Chondrocyte (in vitro differentiated cells): ENCODE measurements around the gene UNKL. TPM values are rescaled to one million over a fixed set of nuclear protein-coding genes. Genes with fewer than 3 reads are reported as not detected.
A peak's percentile ranks its signal among the peaks of the same experiment; 100 is the strongest.

ENCODE experiments used
- DNase-seq: peaks from one replicate; pipeline ENCODE4 v3.0.0; 2021; ENCODE audit warnings: mixed read lengths, low spot score
- H3K27ac Mint-ChIP-seq: one replicate; pipeline ENCODE4 v1.8.0; 2021; ENCODE audit warnings: mild to moderate bottlenecking, moderate library complexity, mixed read lengths; ENCODE audit not compliant: unreplicated experiment
- H3K27me3 Mint-ChIP-seq: 2 replicates; pipeline ENCODE4 v1.8.0; 2021; ENCODE audit warnings: low read depth, mixed read lengths
- H3K36me3 Mint-ChIP-seq: 2 replicates; pipeline ENCODE4 v1.8.0; 2021; ENCODE audit warnings: low read depth, mixed read lengths
- H3K4me1 Mint-ChIP-seq: 2 replicates; pipeline ENCODE4 v1.8.0; 2021; ENCODE audit warnings: low read depth, mild to moderate bottlenecking, mixed read lengths
- H3K4me3 Mint-ChIP-seq: one replicate; pipeline ENCODE4 v1.8.0; 2021; ENCODE audit warnings: mild to moderate bottlenecking, moderate library complexity, mixed read lengths; ENCODE audit not compliant: unreplicated experiment
- H3K9me3 Mint-ChIP-seq: 2 replicates; pipeline ENCODE4 v1.8.0; 2021; ENCODE audit warnings: low read depth, mixed read lengths
- CTCF ChIP-seq: fragments of 200-600 bp; sonication (generic); IDR thresholded peaks from 2 replicates; pipeline ENCODE4 v1.5.0; 2021; ENCODE audit warnings: antibody characterized with exemption, mild to moderate bottlenecking, moderate library complexity
- total RNA-seq: library from RNA; stranded (reverse); gene quantifications from 3 replicates; pipeline ENCODE4 v1.2.1, GENCODE V29; 2021

Gene UNKL
- total RNA-seq, 1 donor from 2014 or later, result 12.6 TPM

GRCh38 chr16:1371054-1371978, 43.2 kb downstream of the UNKL start:
- no peaks in the 10 kb centered on the region for H3K4me1 Mint-ChIP-seq
- peak; percentile 81 for DNase-seq
- no peak for TF ChIP-seq CTCF
- H3K27ac Mint-ChIP-seq, result no peak overlapping the region
- H3K27me3 Mint-ChIP-seq, result no peaks in the 10 kb centered on the region
- no peaks in the 10 kb centered on the region for H3K36me3 Mint-ChIP-seq
- H3K4me3 Mint-ChIP-seq, result no peak overlapping the region
- no peaks in the 10 kb centered on the region for H3K9me3 Mint-ChIP-seq

GRCh38 chr16:1367486-1368174, 46.9 kb downstream of the UNKL start:
- H3K27ac Mint-ChIP-seq, result no peak overlapping the region
- no peaks in the 10 kb centered on the region for H3K4me1 Mint-ChIP-seq
- H3K27me3 Mint-ChIP-seq, result no peaks in the 10 kb centered on the region
- no peak for DNase-seq
- H3K36me3 Mint-ChIP-seq, result peaks cover 2% of the 10 kb centered on the region
- H3K4me3 Mint-ChIP-seq, result no peak overlapping the region
- no peaks in the 10 kb centered on the region for H3K9me3 Mint-ChIP-seq
- TF ChIP-seq CTCF, result no peak

GRCh38 chr16:1366712-1367299, 47.7 kb downstream of the UNKL start:
- Mint-ChIP-seq H3K36me3 (peaks cover 2% of the 10 kb centered on the region), H3K9me3 (no peaks in the 10 kb centered on the region), H3K4me3 (no peak overlapping the region), H3K4me1 (no peaks in the 10 kb centered on the region), H3K27me3 (no peaks in the 10 kb centered on the region), H3K27ac (no peak overlapping the region)
- TF ChIP-seq CTCF, result no peak
- DNase-seq, result no peak

GRCh38 chr16:1366060-1366711, 48.3 kb downstream of the UNKL start:
- Mint-ChIP-seq H3K4me3 (no peak overlapping the region), H3K9me3 (no peaks in the 10 kb centered on the region), H3K4me1 (no peaks in the 10 kb centered on the region), H3K36me3 (peaks cover 2% of the 10 kb centered on the region), H3K27me3 (no peaks in the 10 kb centered on the region), H3K27ac (no peak overlapping the region)
- TF ChIP-seq CTCF, result no peak
- DNase-seq, result no peak

GRCh38 chr16:1364510-1364909, 50.0 kb downstream of the UNKL start:
- Mint-ChIP-seq H3K36me3 (peaks cover 2% of the 10 kb centered on the region), H3K4me3 (no peak overlapping the region), H3K4me1 (no peaks in the 10 kb centered on the region), H3K9me3 (no peaks in the 10 kb centered on the region), H3K27me3 (no peaks in the 10 kb centered on the region), H3K27ac (no peak overlapping the region)
- TF ChIP-seq CTCF, result no peak
- no peak for DNase-seq
